Liver (tissue), 9 donors: ENCODE measurements around the gene SOX4. TPM values are rescaled to one million over a fixed set of nuclear protein-coding genes. Genes with fewer than 3 reads are reported as not detected.

Source experiments
- DNase-seq: peaks from one replicate; pipeline ENCODE4 v3.0.0-alpha.2; 2017; ENCODE audit warnings: low spot score
- H3K27ac ChIP-seq, 2 donors: one replicate each; pipeline ENCODE4 v1.7.0; 2013; ENCODE audit warnings: inconsistent platforms in 2 of 2, low read length in 2 of 2, control low read depth in 1 of 2, low read depth in 1 of 2, mild to moderate bottlenecking in 1 of 2
- H3K27me3 ChIP-seq, 4 donors: one replicate each; pipeline versions ENCODE4 v1.6.1 to v1.7.0; 2013; ENCODE audit warnings: low read length in 3 of 4, inconsistent platforms in 1 of 4, mild to moderate bottlenecking in 1 of 4, moderate library complexity in 1 of 4; ENCODE audit not compliant: control insufficient read depth in 4 of 4, insufficient read depth in 4 of 4
- H3K36me3 ChIP-seq, 4 donors: one replicate each; pipeline versions ENCODE4 v1.6.1 to v1.7.0; 2013; ENCODE audit warnings: low read length in 3 of 4, mild to moderate bottlenecking in 3 of 4, low read depth in 1 of 4, moderate library complexity in 1 of 4; ENCODE audit not compliant: control insufficient read depth in 4 of 4, insufficient read depth in 3 of 4
- H3K4me1 ChIP-seq, 4 donors: one replicate each; pipeline versions ENCODE4 v1.6.1 to v1.7.0; 2013; ENCODE audit warnings: low read length in 3 of 4, mild to moderate bottlenecking in 3 of 4, moderate library complexity in 1 of 4; ENCODE audit not compliant: control insufficient read depth in 4 of 4, insufficient read depth in 4 of 4
- H3K4me3 ChIP-seq, 3 donors: one replicate each; pipeline versions ENCODE4 v1.6.1 to v1.7.0; 2013; ENCODE audit warnings: low read length in 3 of 3, control low read depth in 1 of 3, low read depth in 1 of 3, mild to moderate bottlenecking in 1 of 3
- H3K9ac ChIP-seq, 2 donors: one replicate each; pipeline ENCODE4 v1.7.0; 2013; ENCODE audit warnings: low read length in 2 of 2, mild to moderate bottlenecking in 2 of 2, moderate library complexity in 2 of 2, control low read depth in 1 of 2, low read depth in 1 of 2
- H3K9me3 ChIP-seq, 4 donors: one replicate each; pipeline versions ENCODE4 v1.6.1 to v1.7.0; 2013; ENCODE audit warnings: low read length in 3 of 4; ENCODE audit not compliant: control insufficient read depth in 4 of 4
- FOXA1 ChIP-seq: IDR thresholded peaks from 2 replicates; pipeline ENCODE4 v1.6.1; 2016; ENCODE audit warnings: antibody characterized with exemption
- HNF4A ChIP-seq, 2 donors: conservative IDR thresholded peaks; 2 replicates each; pipeline ENCODE4 v1.6.1; 2016; ENCODE audit warnings: antibody characterized with exemption in 2 of 2, mild to moderate bottlenecking in 2 of 2
- HNF4G ChIP-seq: IDR thresholded peaks from 2 replicates; pipeline ENCODE4 v1.6.1; 2016; ENCODE audit warnings: antibody characterized with exemption
- RAD21 ChIP-seq, 2 donors: IDR thresholded peaks; 2 replicates each; pipeline ENCODE4 v1.6.1; 2016; ENCODE audit warnings: antibody characterized with exemption in 2 of 2, mild to moderate bottlenecking in 2 of 2
- RXRA ChIP-seq, 2 donors: IDR thresholded peaks; 2 replicates each; pipeline ENCODE4 v1.6.1; 2017 to 2018; ENCODE audit warnings: antibody characterized with exemption in 2 of 2, mild to moderate bottlenecking in 1 of 2
- YY1 ChIP-seq: IDR thresholded peaks from 2 replicates; pipeline ENCODE4 v1.6.1; 2016; ENCODE audit warnings: antibody characterized with exemption, mild to moderate bottlenecking
- WGBS: extraction: QIAGEN DNeasy Blood & Tissue Kit; methylation state at CpG from one replicate; pipeline ENCODE4 v1.1.7; 2013; 5-methylcytosine and 5-hydroxymethylcytosine counted together
- polyA plus RNA-seq, 2 donors: library from polyadenylated mRNA; stranded (reverse) in 1 of 2; unstranded in 1 of 2; fragments of 200-250 nt in 1 of 2; fragments of >200 nt in 1 of 2; fragmentation: Nextera tagmentation in 1 of 2; extraction: Ambion mirVana in 1 of 2; gene quantifications; one replicate each; pipeline versions ENCODE4 v1.2.1 to v1.2.3, GENCODE V29; 2013 to 2015
- total RNA-seq, 2 donors: library from RNA; depleted of rRNA; stranded (reverse); fragments of >200 nt; gene quantifications; one replicate each; pipeline ENCODE4 v1.2.3, GENCODE V29; 2014
- TF ChIP-seq, protein P1 (sequence below): IDR thresholded peaks from 2 replicates; pipeline ENCODE4 v1.6.1; 2016; ENCODE audit warnings: antibody characterized with exemption
- TF ChIP-seq, protein P2 (sequence below): IDR thresholded peaks from 2 replicates; pipeline ENCODE4 v1.6.1; 2016; ENCODE audit warnings: antibody characterized with exemption
- TF ChIP-seq, protein P3 (sequence below): fragments of 150-350 bp; IDR thresholded peaks from 2 replicates; pipeline ENCODE4 v1.5.1; 2017; ENCODE audit warnings: improper control_type of control experiment, low read depth, low read length; ENCODE audit not compliant: missing input control
- TF ChIP-seq, protein P4 (sequence below): IDR thresholded peaks from 2 replicates; pipeline ENCODE4 v1.6.1; 2016; ENCODE audit warnings: antibody characterized with exemption, mild to moderate bottlenecking
- donor health status: healthy.
- donor health status: healthy.
- donor health status: healthy.
- donor health status: healthy.
- donor health status: healthy.

SOX4 gene
- total and polyA plus RNA-seq, 4 donors = 0.59 to 8.1 (median 0.95) TPM

DNA sequence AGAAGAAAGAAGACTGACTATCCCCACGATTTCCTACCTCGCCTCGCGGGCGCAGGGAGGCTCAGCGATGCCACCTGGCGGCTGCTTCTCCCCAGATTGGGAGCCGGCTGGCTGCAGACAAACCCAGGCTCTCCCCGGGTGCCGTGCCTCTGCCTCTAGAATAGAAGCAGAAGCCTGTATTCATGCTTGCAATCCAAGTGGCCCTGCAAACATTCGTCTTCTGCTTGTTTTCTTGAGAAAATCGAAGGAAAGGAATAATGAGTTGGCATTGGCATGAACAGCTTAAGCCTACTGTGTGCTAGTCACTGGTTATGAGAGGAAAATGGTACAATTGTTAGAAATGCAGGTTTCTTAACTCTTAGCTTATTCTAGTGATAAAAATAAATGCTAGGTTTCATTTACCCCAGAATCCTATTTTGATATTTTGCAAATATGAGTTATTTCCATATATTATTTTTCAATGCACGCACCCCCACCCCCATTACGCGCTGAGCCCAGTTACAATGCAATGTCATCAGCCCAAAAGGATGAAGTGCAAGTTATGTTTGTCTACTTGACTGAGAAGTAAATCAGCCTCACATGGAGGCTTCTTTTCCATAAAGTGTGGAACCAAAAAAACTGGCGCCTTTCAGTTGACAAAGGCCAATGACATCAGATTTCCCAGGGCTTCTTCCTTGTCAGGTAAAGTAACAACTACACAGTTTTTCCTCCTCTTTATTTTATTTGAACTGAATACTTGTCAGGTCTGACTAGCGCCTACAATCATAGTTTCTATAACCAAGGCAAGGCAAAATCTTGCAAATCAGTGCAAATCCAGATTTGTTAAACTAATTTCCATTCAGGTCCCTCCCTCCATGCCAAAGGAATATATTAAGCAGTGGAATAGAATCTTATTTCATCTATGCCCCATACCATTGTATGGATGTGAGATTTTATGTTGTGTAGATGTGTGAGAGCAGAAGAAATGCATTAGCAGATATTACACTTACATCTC is 3.9 kb upstream of the SOX4 start:
- 24% methylated on average over 17 of the region's 17 CpGs for WGBS
- H3K4me1 ChIP-seq = peaks cover 3 to 40% (median 26%) of the 10 kb centered on the region in 4 donors
- H3K27me3 ChIP-seq = no peaks in the 10 kb centered on the region

DNA sequence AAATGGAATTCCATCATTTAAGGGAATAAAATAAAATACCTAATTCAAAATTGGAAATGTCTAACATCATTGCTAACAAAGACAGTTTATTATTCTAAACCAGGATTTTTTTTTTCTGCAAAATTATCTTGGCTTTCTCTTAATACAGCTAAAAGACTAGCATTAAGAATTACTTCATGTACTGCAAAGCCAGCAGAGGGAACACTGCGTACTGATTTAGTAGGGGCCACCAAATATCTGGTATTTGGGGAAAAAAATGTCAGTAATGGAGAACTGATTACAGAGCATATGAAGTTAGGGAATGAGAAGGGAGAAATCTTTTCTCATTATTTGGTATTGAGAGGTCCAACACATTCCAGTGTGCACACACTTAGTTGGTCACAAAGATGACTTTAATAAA is 3.2 kb upstream of the SOX4 start:
- Histone ChIP-seq H3K27ac (no peak overlapping the region), H3K9ac (no peak overlapping the region), H3K4me1 (peaks cover 3 to 43% (median 27%) of the 10 kb centered on the region in 4 donors), H3K27me3 (no peaks in the 10 kb centered on the region), H3K4me3 (no peak overlapping the region), H3K36me3 (no peaks in the 10 kb centered on the region), H3K9me3 (no peaks in the 10 kb centered on the region)
- 91% methylated on average over 1 of the region's 1 CpG for WGBS
- TF ChIP-seq, protein P1, sequence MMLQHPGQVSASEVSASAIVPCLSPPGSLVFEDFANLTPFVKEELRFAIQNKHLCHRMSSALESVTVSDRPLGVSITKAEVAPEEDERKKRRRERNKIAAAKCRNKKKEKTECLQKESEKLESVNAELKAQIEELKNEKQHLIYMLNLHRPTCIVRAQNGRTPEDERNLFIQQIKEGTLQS = no peak
- TF ChIP-seq, protein P2, sequence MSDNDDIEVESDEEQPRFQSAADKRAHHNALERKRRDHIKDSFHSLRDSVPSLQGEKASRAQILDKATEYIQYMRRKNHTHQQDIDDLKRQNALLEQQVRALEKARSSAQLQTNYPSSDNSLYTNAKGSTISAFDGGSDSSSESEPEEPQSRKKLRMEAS = no peak
- no peak for TF ChIP-seq YY1
- DNase-seq = no peak

More for the DNA sequence above, 3.9 kb upstream of the SOX4 start:
- H3K9me3 ChIP-seq = no peaks in the 10 kb centered on the region
- peak overlapping the region in 1 of 2 donors; percentile 56 for H3K27ac ChIP-seq
- DNase-seq = peak; percentile 83
- H3K9ac ChIP-seq = peak overlapping the region in 1 of 2 donors; percentile 64
- H3K36me3 ChIP-seq = no peaks in the 10 kb centered on the region
- H3K4me3 ChIP-seq = peak overlapping the region; percentile 57 to 73 (median 70)
- TF ChIP-seq HNF4G (no peak), RAD21 (IDR thresholded peaks at IDR 0.05) (peak; percentile 87 to 89), RXRA (IDR thresholded peaks at IDR 0.05) (no peak), FOXA1 (no peak), HNF4A (conservative IDR thresholded peaks at IDR 0.05) (no peak)
- TF ChIP-seq, protein P3, sequence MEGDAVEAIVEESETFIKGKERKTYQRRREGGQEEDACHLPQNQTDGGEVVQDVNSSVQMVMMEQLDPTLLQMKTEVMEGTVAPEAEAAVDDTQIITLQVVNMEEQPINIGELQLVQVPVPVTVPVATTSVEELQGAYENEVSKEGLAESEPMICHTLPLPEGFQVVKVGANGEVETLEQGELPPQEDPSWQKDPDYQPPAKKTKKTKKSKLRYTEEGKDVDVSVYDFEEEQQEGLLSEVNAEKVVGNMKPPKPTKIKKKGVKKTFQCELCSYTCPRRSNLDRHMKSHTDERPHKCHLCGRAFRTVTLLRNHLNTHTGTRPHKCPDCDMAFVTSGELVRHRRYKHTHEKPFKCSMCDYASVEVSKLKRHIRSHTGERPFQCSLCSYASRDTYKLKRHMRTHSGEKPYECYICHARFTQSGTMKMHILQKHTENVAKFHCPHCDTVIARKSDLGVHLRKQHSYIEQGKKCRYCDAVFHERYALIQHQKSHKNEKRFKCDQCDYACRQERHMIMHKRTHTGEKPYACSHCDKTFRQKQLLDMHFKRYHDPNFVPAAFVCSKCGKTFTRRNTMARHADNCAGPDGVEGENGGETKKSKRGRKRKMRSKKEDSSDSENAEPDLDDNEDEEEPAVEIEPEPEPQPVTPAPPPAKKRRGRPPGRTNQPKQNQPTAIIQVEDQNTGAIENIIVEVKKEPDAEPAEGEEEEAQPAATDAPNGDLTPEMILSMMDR = peak; percentile 85
- TF ChIP-seq, protein P1 = no peak
- TF ChIP-seq, protein P4, sequence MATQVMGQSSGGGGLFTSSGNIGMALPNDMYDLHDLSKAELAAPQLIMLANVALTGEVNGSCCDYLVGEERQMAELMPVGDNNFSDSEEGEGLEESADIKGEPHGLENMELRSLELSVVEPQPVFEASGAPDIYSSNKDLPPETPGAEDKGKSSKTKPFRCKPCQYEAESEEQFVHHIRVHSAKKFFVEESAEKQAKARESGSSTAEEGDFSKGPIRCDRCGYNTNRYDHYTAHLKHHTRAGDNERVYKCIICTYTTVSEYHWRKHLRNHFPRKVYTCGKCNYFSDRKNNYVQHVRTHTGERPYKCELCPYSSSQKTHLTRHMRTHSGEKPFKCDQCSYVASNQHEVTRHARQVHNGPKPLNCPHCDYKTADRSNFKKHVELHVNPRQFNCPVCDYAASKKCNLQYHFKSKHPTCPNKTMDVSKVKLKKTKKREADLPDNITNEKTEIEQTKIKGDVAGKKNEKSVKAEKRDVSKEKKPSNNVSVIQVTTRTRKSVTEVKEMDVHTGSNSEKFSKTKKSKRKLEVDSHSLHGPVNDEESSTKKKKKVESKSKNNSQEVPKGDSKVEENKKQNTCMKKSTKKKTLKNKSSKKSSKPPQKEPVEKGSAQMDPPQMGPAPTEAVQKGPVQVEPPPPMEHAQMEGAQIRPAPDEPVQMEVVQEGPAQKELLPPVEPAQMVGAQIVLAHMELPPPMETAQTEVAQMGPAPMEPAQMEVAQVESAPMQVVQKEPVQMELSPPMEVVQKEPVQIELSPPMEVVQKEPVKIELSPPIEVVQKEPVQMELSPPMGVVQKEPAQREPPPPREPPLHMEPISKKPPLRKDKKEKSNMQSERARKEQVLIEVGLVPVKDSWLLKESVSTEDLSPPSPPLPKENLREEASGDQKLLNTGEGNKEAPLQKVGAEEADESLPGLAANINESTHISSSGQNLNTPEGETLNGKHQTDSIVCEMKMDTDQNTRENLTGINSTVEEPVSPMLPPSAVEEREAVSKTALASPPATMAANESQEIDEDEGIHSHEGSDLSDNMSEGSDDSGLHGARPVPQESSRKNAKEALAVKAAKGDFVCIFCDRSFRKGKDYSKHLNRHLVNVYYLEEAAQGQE = no peak
